Transverse colon (tissue), 4 donors: ENCODE measurements around the gene RAD54L2. TPM values are rescaled to one million over a fixed set of nuclear protein-coding genes. Genes with fewer than 3 reads are reported as not detected.
"Not testable (repeated sequence)": the region's sequence is repeated elsewhere in the genome, so short reads cannot be mapped to it uniquely, and the experiment has no call there.

Experiments used
- DNase-seq: peaks from one replicate; pipeline ENCODE4 v3.0.0-alpha.2; 2019
- H3K27ac ChIP-seq, 4 donors: fragments of 200-600 bp; sonication (generic); 2 replicates each; pipeline ENCODE4 v1.5.1; 2016 to 2018; ENCODE audit warnings: inconsistent platforms in 4 of 4
- H3K27me3 ChIP-seq: fragments of 200-600 bp; sonication (generic); 2 replicates; pipeline ENCODE4 v1.5.1; 2017; ENCODE audit warnings: inconsistent platforms
- H3K36me3 ChIP-seq, 4 donors: fragments of 200-600 bp; sonication (generic); 2 replicates each; pipeline ENCODE4 v1.5.1; 2017 to 2019; ENCODE audit warnings: inconsistent platforms in 4 of 4
- H3K4me1 ChIP-seq, 4 donors: fragments of 200-600 bp; sonication (generic); 2 replicates each; pipeline ENCODE4 v1.5.1; 2017 to 2020; ENCODE audit warnings: inconsistent platforms in 4 of 4
- H3K4me3 ChIP-seq, 4 donors: fragments of 200-600 bp; sonication (generic); 1 replicate in 1 of 4; 2 replicates in 3 of 4; pipeline versions ENCODE4 v1.5.1 to v1.6.1; 2017 to 2019; ENCODE audit warnings: inconsistent platforms in 4 of 4
- H3K9me3 ChIP-seq, 2 donors: fragments of 200-600 bp; sonication (generic); 2 replicates each; pipeline ENCODE4 v1.5.1; 2017 to 2019; ENCODE audit warnings: inconsistent platforms in 2 of 2
- CTCF ChIP-seq, 5 experiments: fragments of 200-600 bp in 3 of 5; fragments of 450-650 bp in 2 of 5; sonication (generic) in 3 of 5; IDR thresholded peaks; 1 replicate in 2 of 5; 2 replicates in 3 of 5; pipeline ENCODE4 v1.5.1; 2016 to 2017; ENCODE audit warnings: antibody characterized with exemption in 5 of 5, inconsistent platforms in 3 of 5, mild to moderate bottlenecking in 2 of 5, moderate library complexity in 1 of 5
- EP300 ChIP-seq: sonication (generic); formaldehyde crosslinking; IDR thresholded peaks from one replicate; pipeline ENCODE4 v1.6.1; 2017; ENCODE audit warnings: antibody characterized with exemption, low read depth
- POLR2A ChIP-seq: fragments of 450-650 bp; IDR thresholded peaks from one replicate; pipeline ENCODE4 v1.6.1; 2016; ENCODE audit warnings: antibody characterized with exemption, mild to moderate bottlenecking, moderate library complexity
- POLR2AphosphoS5 ChIP-seq, 3 donors: sonication (generic); formaldehyde crosslinking; IDR thresholded peaks; one replicate each; pipeline ENCODE4 v1.6.1; 2016; ENCODE audit warnings: antibody characterized with exemption in 3 of 3
- WGBS, 2 donors: methylation state at CpG; one replicate each; pipeline ENCODE4 v1.1.5; 2018; ENCODE audit warnings: low coverage in 1 of 2; 5-methylcytosine and 5-hydroxymethylcytosine counted together
- in situ Hi-C, 4 donors: fragments of 200-750 bp; cut with MboI; loops; one replicate each; pipeline versions ENCODE4 v1.15.0 to v1.15.1; 2017; ENCODE audit warnings: low sequenced_read_pairs in 3 of 4, low pct_ligation_motif_present in 1 of 4, low pct_unique_long_range_greater_than_20kb in 1 of 4
- intact Hi-C: fragments of 100-400 bp; cut with DNase I; formaldehyde crosslinking; loops from one replicate; pipeline ENCODE4 v1.15.1; 2023; ENCODE audit warnings: low total_unique reads
- total RNA-seq, 4 donors: library from RNA; depleted of rRNA; stranded (reverse); fragments of >200 nt; gene quantifications; one replicate each; pipeline ENCODE4 v1.1.0, GENCODE V29; 2016

RAD54L2 gene
- total RNA-seq, 4 donors from 2014 or later: 13.1 to 24.9 (median 18.2) TPM

GRCh38 chr3:51510996-51511395 lies 27.5 kb upstream of the RAD54L2 start:
- no peaks in the 10 kb centered on the region for H3K27me3 ChIP-seq
- H3K4me1 ChIP-seq: no peaks in the 10 kb centered on the region
- DNase-seq: no peak
- no peaks in the 10 kb centered on the region for H3K36me3 ChIP-seq
- intact Hi-C loops: no loop called here
- H3K27ac ChIP-seq: no peak overlapping the region
- TF ChIP-seq POLR2AphosphoS5 (IDR thresholded peaks at IDR 0.05): no peak
- no peak for TF ChIP-seq EP300
- no peak for TF ChIP-seq CTCF (IDR thresholded peaks at IDR 0.05)
- TF ChIP-seq POLR2A: no peak
- WGBS, 2 donors: 93% methylated on average over 1 of the region's 1 CpG; no CpG with 5 or more reads in 1 of the 2 donors
- no peaks in the 10 kb centered on the region for H3K9me3 ChIP-seq
- H3K4me3 ChIP-seq: no peak overlapping the region
- in situ Hi-C loops: loop anchor here in 2 of 4 donors (25.0 kb wide), 2 partner anchors 276 to 301 kb away; partner anchors contain the start of gene IQCF6 (in 1 of the 2)

- no peaks in the 10 kb centered on the region for H3K36me3 ChIP-seq
- H3K4me3 ChIP-seq: no peak overlapping the region
- TF ChIP-seq POLR2AphosphoS5 (IDR thresholded peaks at IDR 0.05) (no peak), EP300 (no peak), POLR2A (no peak), CTCF (IDR thresholded peaks at IDR 0.05) (no peak)
- intact Hi-C loops: no loop called here
- no peaks in the 10 kb centered on the region for H3K4me1 ChIP-seq
- 86 to 89% methylated on average over 4 to 5 of the region's 5 CpGs for WGBS, 2 donors
- no peak overlapping the region for H3K27ac ChIP-seq
- in situ Hi-C loops: loop anchor here in 2 of 4 donors (25.0 kb wide), 2 partner anchors 273 to 298 kb away; partner anchors contain the start of gene IQCF6 (in 1 of the 2)
- no peaks in the 10 kb centered on the region for H3K27me3 ChIP-seq
- DNase-seq: no peak
- H3K9me3 ChIP-seq: no peaks in the 10 kb centered on the region
These were observed 24.3 kb upstream of the RAD54L2 start for GRCh38 chr3:51514210-51514609.

GRCh38 chr3:51519848-51520247 lies 18.7 kb upstream of the RAD54L2 start:
- TF ChIP-seq POLR2AphosphoS5 (IDR thresholded peaks at IDR 0.05) (no peak), POLR2A (no peak), CTCF (IDR thresholded peaks at IDR 0.05) (no peak), EP300 (no peak)
- H3K4me1 ChIP-seq: no peaks in the 10 kb centered on the region
- 70% methylated on average over 2 of the region's 2 CpGs; no CpG with 5 or more reads in 1 of the 2 donors for WGBS, 2 donors
- DNase-seq: no peak
- H3K27me3 ChIP-seq: no peaks in the 10 kb centered on the region
- no peak overlapping the region for H3K4me3 ChIP-seq
- H3K36me3 ChIP-seq: no peaks in the 10 kb centered on the region
- in situ Hi-C loops (loop anchor here in 2 of 4 donors (25.0 kb wide), 2 partner anchors 267 to 292 kb away; partner anchors contain the start of gene IQCF6 (in 1 of the 2)), intact Hi-C loops (no loop called here)
- H3K27ac ChIP-seq: no peak overlapping the region
- no peaks in the 10 kb centered on the region for H3K9me3 ChIP-seq

GRCh38 chr3:51520906-51521730 lies 17.4 kb upstream of the RAD54L2 start:
- H3K27ac ChIP-seq, H3K9me3 ChIP-seq, H3K4me1 ChIP-seq, intact Hi-C loops, H3K4me3 ChIP-seq, H3K27me3 ChIP-seq, H3K36me3 ChIP-seq, DNase-seq: not testable (repeated sequence)
- 84% methylated on average over 5 of the region's 5 CpGs; no CpG with 5 or more reads in 1 of the 2 donors for WGBS, 2 donors
- in situ Hi-C loops: loop anchor here in 2 of 4 donors (25.0 kb wide), 2 partner anchors 266 to 291 kb away; partner anchors contain the start of gene IQCF6 (in 1 of the 2)
